Muscle layer of duodenum (tissue), 2 donors: ENCODE results near the gene DEGS2.

Experiments used
- H3K27ac ChIP-seq: one replicate; pipeline ENCODE4 v1.7.0; 2013; ENCODE audit warnings: mild to moderate bottlenecking, low read length
- H3K27me3 ChIP-seq: one replicate; pipeline ENCODE4 v1.7.0; 2013; ENCODE audit warnings: low read depth, mild to moderate bottlenecking, control low read depth, low read length
- H3K36me3 ChIP-seq, 2 donors: one replicate each; pipeline ENCODE4 v1.7.0; 2013; ENCODE audit warnings: low read length in 2 of 2, control low read depth in 1 of 2, mild to moderate bottlenecking in 1 of 2; ENCODE audit not compliant: insufficient read depth in 2 of 2, control insufficient read depth in 1 of 2
- H3K4me1 ChIP-seq, 2 donors: one replicate each; pipeline ENCODE4 v1.7.0; 2013; ENCODE audit warnings: low read length in 2 of 2, mild to moderate bottlenecking in 2 of 2, control low read depth in 1 of 2, moderate library complexity in 1 of 2; ENCODE audit not compliant: insufficient read depth in 2 of 2, control insufficient read depth in 1 of 2
- H3K4me3 ChIP-seq, 2 donors: one replicate each; pipeline ENCODE4 v1.7.0; 2013; ENCODE audit warnings: low read length in 2 of 2, low read depth in 1 of 2, mild to moderate bottlenecking in 1 of 2
- H3K9me3 ChIP-seq, 2 donors: one replicate each; pipeline ENCODE4 v1.7.0; 2013; ENCODE audit warnings: low read length in 2 of 2, control low read depth in 1 of 2, mild to moderate bottlenecking in 1 of 2; ENCODE audit not compliant: control insufficient read depth in 1 of 2
- donor health status: healthy.

Gene DEGS2

DNA sequence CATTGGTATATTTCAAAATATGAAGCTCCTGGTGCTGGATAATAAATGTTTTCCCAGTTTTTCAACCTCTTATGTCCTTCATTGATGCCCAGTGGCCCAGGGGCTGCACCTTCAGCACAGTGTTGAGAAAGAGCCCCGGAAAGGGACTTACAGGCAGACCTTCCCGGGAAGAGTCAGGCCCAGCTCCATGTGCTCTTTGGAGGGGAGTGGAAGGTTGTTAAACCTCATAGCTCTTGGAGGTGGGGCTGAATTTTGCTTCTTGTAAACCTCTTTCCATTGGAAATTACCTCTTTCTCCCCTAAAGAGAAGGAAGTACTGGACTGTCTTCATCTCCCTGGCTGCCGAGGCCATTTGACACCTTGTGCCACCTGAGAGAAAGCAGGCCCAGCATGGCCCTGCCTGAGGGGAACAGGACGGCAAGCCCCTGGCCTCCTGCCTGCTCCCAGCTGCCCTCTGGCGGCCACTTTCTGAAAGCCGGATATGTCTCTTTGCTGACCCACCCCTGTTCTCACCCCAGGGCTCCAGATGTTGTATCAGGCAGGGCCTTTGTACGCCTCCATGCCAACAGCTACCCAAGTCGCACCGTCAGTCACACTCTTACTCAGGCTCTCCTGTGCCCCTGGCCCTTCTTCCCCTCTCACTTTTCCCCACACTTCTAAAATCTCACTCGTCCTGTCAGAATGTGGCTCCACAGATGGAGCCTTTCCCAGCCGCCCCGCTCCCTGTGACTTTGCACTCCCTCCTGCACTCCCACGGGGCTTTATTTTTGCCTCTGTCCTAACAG, 51.2 kb downstream of the DEGS2 start:
- Histone ChIP-seq H3K27ac (no peak overlapping the region), H3K9me3 (no peaks in the 10 kb centered on the region), H3K4me1 (peaks cover 5 to 44% of the 10 kb centered on the region in 2 donors), H3K4me3 (no peak overlapping the region), H3K36me3 (peaks cover 3 to 4% of the 10 kb centered on the region in 2 donors), H3K27me3 (no peaks in the 10 kb centered on the region)

DNA sequence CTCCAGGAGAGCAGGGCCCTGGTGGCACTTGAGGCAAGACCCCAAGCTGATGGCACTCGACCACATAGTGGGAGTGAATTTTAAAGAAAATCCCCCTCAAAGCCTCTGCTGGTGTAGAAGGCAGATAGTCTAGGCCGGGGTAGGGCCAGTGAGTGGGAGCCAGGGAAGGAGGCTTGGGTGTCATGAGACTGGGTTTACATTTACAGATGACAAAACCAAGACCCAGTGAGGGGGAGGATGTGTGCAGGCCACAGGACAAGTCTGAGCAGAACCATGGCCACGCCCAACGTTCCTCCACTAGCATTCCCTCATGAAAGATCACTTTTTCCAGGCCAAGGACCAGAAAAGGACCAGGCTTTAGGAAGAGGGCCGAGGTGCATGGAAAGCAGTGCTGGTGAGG, 52.2 kb downstream of the DEGS2 start:
- Histone ChIP-seq H3K27ac (no peak overlapping the region), H3K4me3 (no peak overlapping the region), H3K9me3 (no peaks in the 10 kb centered on the region), H3K27me3 (no peaks in the 10 kb centered on the region), H3K36me3 (peaks cover 3 to 4% of the 10 kb centered on the region in 2 donors), H3K4me1 (peaks cover 5 to 51% of the 10 kb centered on the region in 2 donors)

GRCh38 chr14:100106250-100107112, 53.0 kb downstream of the DEGS2 start:
- no peaks in the 10 kb centered on the region for H3K9me3 ChIP-seq
- no peak overlapping the region for H3K27ac ChIP-seq
- peaks cover 5 to 52% of the 10 kb centered on the region in 2 donors for H3K4me1 ChIP-seq
- H3K27me3 ChIP-seq = no peaks in the 10 kb centered on the region
- H3K36me3 ChIP-seq = peaks cover 3 to 4% of the 10 kb centered on the region in 2 donors
- H3K4me3 ChIP-seq = no peak overlapping the region

GRCh38 chr14:100105357-100106169, 53.9 kb downstream of the DEGS2 start:
- Histone ChIP-seq H3K36me3 (peaks cover 3 to 4% of the 10 kb centered on the region in 2 donors), H3K27ac (no peak overlapping the region), H3K4me3 (no peak overlapping the region), H3K27me3 (no peaks in the 10 kb centered on the region), H3K4me1 (peaks cover 5 to 52% of the 10 kb centered on the region in 2 donors), H3K9me3 (no peaks in the 10 kb centered on the region)

DNA sequence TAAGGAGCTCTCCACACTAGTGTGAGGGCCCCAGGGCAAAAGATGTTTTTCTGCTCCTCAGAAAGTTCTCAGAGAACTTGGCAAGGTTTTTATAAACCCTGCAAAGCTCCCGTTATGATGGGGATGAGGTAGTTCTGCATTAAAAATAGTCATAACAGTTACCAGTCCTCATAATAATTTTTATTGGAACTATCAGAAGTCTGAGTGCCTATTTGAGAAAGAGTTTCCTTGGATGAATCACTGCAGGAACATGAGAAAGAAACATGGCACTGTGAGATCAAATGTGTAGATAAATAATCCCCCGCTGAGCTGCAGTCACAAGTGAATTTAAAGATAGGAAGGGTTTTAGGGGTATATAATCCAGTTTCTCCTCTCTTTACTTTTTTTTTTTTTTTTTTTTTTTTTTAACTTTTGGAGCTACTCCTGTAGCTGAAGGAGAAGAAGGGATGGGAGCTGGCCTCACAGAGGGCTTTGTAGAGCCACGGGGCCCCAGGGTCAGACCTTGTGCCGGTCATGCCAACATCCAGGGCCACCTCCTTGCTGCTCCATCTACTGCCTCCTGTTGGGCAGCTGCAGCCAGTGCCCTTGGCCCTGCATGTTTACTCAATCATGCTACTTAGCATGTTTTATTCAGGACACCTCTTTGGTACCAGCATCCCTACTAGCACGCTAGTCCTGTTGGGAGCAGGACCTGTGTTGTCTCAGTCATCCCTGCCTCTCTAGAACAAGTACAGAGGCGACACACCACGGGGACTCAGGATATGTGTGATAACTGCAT, 54.7 kb downstream of the DEGS2 start:
- Histone ChIP-seq H3K27me3 (no peaks in the 10 kb centered on the region), H3K36me3 (peaks cover 0 to 3% of the 10 kb centered on the region in 2 donors), H3K4me1 (peaks cover 5 to 52% of the 10 kb centered on the region in 2 donors), H3K9me3 (no peaks in the 10 kb centered on the region), H3K4me3 (no peak overlapping the region), H3K27ac (no peak overlapping the region)

GRCh38 chr14:100104006-100104352, 55.5 kb downstream of the DEGS2 start:
- Histone ChIP-seq H3K4me3 (no peak overlapping the region), H3K27me3 (no peaks in the 10 kb centered on the region), H3K27ac (no peak overlapping the region), H3K36me3 (peaks cover 0 to 3% of the 10 kb centered on the region in 2 donors), H3K4me1 (peaks cover 5 to 52% of the 10 kb centered on the region in 2 donors), H3K9me3 (no peaks in the 10 kb centered on the region)

DNA sequence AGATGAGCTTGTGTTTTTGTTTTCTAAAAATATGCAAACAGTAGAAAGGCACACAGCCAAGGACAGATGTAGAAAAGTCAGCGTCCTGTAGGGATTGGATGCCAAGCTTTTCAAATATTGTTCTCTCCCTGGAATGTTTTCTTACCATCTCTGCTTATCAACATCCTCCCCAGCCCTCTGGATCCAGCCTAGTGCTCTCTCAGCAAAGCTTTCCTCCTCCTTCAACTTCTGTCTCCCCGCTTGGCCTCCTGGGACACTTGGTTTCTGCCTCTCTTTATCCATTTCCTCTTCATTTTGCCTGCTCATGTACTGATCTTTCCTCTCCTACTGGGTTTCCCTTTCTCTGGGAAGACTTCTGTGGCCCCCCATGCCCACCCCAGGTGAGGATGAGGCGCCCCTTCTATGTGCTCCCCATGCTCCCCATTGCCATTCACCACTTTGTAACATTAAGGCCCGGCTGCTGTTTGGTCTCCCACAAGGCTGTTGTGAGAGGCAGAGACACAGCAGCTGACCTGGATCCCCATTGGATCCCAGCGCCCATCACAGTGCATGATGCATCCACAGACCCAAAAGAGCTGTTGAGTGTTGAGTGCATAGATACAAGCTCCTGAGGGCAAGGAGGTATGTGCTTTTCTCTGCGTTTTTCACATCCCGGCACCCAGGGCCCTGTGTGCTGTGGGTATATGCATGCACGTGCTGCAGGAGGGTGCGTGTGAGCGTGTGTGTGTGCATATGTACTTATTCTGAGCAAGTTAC, 56.0 kb downstream of the DEGS2 start:
- Histone ChIP-seq H3K4me1 (peaks cover 5 to 49% of the 10 kb centered on the region in 2 donors), H3K27me3 (no peaks in the 10 kb centered on the region), H3K36me3 (peaks cover 3 to 5% of the 10 kb centered on the region in 2 donors), H3K9me3 (no peaks in the 10 kb centered on the region), H3K27ac (no peak overlapping the region), H3K4me3 (no peak overlapping the region)

DNA sequence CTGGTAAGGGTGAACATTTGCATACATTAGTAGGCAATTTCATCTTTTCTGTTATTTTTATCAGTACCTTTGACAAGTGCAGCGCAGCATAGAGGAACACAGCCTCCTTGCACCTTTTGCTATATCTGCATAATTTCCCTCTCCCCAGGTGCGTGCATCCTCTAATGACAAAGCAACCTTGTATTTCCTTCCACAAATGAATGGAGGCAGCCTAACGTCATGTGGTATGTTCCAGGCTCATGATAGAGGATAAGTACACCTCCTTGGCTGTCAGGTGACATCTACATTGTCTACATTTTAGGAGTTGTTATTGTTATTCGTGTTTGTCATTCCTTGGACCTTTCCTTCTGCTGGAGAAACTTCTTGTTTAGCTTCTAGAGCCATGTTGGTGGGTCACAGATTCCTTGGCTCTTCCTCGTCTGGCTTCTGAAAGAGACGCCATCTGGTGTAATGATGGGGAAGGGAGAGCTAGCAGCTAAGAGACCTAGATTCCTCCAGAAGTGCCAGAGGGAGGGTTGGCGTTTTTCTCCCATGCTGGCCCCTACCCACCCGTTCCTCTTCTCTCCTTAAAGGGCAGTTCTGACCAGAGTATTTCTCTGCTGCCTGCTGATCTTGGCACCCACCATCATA, 57.2 kb downstream of the DEGS2 start:
- H3K27me3 ChIP-seq = no peaks in the 10 kb centered on the region
- peaks cover 13 to 17% of the 10 kb centered on the region in 2 donors for H3K36me3 ChIP-seq
- H3K4me1 ChIP-seq = peaks cover 5 to 44% of the 10 kb centered on the region in 2 donors
- H3K9me3 ChIP-seq = no peaks in the 10 kb centered on the region
- H3K27ac ChIP-seq = no peak overlapping the region
- H3K4me3 ChIP-seq = no peak overlapping the region

DNA sequence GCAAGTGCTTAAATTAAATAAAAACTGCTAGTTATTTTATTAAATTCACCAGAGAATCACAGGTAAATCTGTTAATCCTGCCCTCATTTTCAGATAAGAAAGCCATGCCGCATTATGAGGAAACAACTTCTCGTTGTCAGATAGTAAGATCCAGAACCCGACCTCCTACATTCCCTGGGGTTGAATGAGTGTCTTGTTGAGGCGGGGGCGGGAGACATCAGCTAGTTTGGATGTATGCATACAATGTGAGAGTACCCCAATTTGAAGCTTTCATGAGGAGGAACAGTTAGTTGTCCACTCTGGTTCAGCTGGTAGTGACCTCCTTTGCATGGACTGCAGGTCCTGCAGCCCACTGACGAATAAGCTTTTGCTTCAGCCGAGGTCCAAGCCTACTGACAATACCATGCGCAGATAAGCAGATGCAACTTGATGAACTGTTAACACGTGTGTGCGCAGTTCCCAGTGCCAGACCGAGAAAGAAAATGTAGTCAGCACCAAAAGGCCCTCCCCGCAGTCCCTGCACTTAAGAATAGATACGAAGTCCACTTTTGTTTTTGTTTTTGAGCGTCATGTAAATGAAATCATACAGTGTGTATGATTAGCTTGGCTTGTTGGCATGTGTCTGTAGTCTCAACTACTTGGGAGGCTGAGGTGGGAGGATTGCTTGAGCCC, 59.3 kb downstream of the DEGS2 start:
- H3K27ac ChIP-seq = no peak overlapping the region
- H3K36me3 ChIP-seq = peaks cover 14 to 17% of the 10 kb centered on the region in 2 donors
- H3K27me3 ChIP-seq = no peaks in the 10 kb centered on the region
- peaks cover 5 to 27% of the 10 kb centered on the region in 2 donors for H3K4me1 ChIP-seq
- no peak overlapping the region for H3K4me3 ChIP-seq
- no peaks in the 10 kb centered on the region for H3K9me3 ChIP-seq
